HT1080 (cell line): ENCODE data around the gene WSCD2. TPM values are rescaled to one million over a fixed set of nuclear protein-coding genes. Genes with fewer than 3 reads are reported as not detected.

Source experiments
- DNase-seq: peaks from one replicate; pipeline ENCODE4 v3.0.0-alpha.2; 2015; ENCODE audit warnings: low read depth
- total RNA-seq: library from RNA; depleted of rRNA; stranded (reverse); fragments of >200 nt; shearing (Covaris generic); gene quantifications from 2 replicates; pipeline ENCODE4 v1.2.3, GENCODE V29; 2014; rRNA removed

Gene WSCD2
- total RNA-seq, 1 experiment from 2014 or later: not detected

DNA sequence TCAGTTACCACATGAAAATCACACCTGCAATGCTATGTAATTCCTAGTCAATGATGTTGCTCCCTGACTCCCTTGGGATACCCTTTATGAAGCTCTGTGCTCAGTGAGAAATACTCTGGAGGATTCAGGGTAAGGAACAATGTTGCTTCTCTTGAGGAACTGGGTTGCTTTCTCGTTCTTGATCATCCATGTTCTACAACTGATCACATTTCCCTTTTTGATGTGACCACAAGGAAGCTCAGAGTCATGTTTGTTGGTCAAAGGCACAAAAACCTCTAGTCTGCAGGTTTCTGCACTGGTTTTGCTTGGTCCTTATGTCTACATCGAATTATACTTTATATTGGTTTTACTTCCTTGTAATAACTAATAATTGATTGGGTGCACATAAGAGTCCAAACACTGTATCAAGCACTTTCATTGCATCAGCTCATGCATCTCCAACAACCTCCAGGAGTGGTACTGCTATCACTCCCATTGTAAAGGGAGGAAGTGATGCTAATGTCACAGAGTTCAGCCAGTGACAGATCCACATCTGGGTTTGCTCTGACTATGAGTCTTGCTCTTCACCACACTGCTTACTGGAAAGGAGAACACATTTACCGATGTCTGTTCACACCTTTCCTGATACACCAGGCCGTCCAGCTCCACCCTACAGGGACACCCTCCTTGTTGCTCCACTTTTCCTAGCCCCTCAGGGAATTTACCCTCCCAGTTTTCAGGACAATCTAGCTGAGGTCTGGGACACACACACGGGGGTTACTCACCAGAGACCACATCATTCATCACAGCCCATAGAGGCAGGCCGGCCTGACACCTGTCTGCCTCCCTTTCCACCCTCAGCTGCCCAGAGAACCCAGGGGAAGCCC, 169.0 kb downstream of the WSCD2 start:
- DNase-seq: no peak

DNA sequence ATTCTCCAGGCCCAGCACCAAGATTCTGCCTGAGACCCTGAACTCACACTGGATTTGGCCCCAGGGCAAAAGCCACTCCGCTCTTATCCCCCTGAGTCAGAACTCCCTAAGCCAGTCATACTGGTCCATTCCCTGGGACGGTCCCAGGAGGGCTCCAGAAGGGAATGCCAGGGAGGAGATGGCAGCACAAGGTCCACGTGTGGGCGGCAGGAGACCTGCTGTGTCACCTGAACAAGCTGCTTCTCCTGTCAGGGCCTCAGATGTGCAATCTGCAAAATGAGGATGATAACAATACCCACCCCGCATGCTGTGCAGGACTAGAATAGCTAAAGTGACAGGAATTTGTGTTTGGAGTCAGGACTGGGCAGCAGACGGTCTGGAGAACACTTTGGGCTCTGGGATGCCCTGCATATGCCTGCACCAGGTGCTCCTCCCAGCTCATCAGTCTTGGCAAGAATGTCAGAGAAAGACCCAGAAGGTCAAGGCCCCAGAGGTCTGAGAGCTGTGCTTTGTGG, 169.7 kb downstream of the WSCD2 start:
- no peak for DNase-seq

DNA sequence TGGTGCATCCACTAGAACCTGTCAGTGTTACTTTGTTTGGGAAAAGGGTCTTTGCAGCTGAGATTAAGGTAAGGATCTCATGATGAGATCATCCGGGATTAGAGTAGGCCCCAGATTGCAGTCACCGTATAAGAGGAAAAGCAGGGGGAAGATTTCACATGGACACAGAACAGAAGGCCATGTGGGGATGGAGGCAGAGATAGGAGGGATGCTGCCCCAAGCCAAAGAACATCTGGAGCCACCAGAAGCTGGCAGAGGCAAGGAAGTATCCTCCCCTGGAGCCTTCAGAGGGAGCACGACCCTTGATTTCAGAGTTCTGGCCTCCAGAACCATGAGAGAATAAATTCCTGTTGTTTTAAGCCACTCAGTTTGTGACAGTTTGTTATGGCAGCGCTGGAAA, 170.4 kb downstream of the WSCD2 start:
- DNase-seq: no peak

Other genes with a start within 250 kb of the WSCD2 start
- gene CMKLR1, start 210.0 kb downstream of the WSCD2 start, total RNA-seq: 0.21 TPM in 1 of 2 replicates, not detected in the other